ENCODE data around the gene SH3BP1. TPM values are rescaled to one million over a fixed set of nuclear protein-coding genes. Genes with fewer than 3 reads are reported as not detected.

SH3BP1 gene
- total and polyA plus RNA-seq, 2 of the 13 experiments (the other 11 are each of a cell fraction or from before 2014, with no cell fraction given) = 8.4 to 18.5 TPM

DNA sequence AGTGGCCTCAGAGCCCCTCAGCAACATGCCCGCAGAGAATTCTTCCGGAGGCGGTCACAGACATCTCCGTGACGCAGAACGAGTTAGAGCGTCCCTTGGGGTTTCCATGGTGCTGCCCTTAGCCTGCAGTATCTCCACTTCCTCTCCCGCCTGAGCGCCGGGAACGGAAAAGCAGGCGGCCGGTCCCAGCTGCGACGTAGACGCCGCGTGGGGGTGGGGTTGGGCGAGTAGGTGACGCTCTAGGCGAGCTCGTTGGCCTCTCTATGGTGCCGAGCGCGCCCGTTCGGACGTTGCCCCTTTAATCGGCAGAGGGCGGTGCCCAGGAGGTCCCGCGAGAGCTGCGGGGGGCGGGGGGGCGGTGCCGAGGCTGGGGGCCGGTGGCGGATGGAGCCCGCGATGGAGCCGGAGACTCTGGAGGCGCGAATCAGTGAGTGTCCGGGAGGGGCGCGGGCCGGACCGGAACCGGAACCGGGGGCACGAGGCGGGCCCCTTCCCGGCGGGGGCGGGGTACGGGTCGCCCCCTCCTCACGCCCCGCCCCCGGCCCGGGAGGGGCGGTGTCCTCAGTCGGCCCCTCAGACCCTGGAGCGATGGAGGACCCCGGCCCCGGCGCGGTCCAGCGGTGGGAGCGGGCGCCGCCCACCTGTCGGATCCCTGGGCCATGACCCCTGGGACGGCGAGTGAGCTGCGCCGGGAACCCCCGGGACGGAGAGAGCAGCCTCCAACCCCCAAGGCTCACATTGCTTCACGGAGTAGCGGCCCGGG is 30.8 kb upstream of the SH3BP1 start, which contains the start of gene GGA1 (continued):
- TF ChIP-seq, protein P1, sequence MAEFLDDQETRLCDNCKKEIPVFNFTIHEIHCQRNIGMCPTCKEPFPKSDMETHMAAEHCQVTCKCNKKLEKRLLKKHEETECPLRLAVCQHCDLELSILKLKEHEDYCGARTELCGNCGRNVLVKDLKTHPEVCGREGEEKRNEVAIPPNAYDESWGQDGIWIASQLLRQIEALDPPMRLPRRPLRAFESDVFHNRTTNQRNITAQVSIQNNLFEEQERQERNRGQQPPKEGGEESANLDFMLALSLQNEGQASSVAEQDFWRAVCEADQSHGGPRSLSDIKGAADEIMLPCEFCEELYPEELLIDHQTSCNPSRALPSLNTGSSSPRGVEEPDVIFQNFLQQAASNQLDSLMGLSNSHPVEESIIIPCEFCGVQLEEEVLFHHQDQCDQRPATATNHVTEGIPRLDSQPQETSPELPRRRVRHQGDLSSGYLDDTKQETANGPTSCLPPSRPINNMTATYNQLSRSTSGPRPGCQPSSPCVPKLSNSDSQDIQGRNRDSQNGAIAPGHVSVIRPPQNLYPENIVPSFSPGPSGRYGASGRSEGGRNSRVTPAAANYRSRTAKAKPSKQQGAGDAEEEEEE (CRISPR knock-in tag; IDR thresholded peaks at IDR 0.05; ENCODE audit: borderline replicate concordance) = no peak
- TF ChIP-seq REL (CRISPR knock-in tag; conservative IDR thresholded peaks at IDR 0.05) = no peak
- no peak for TF ChIP-seq SRSF4 (IDR thresholded peaks at IDR 0.05; ENCODE audit: low read depth, low read length, poor library complexity, severe bottlenecking)
- TF ChIP-seq REST (IDR thresholded peaks at IDR 0.05; ENCODE audit: borderline replicate concordance in 1 of 2, low read depth in 1 of 2, low read length in 2 of 2) = no peak
- peak; percentile 60 for TF ChIP-seq HIVEP1 (CRISPR knock-in tag; IDR thresholded peaks at IDR 0.05)
- TF ChIP-seq TBX3 (IDR thresholded peaks at IDR 0.05; ENCODE audit: borderline replicate concordance) = peak; percentile 71; the same call in 1 of the 2 replicates
- TF ChIP-seq MED1 (CRISPR knock-in tag; IDR thresholded peaks at IDR 0.05) = peak; percentile 66
- peak; percentile 98 for TF ChIP-seq ZBTB21 (CRISPR knock-in tag; IDR thresholded peaks at IDR 0.05)
- peak; percentile 92 for TF ChIP-seq GATAD1 (CRISPR knock-in tag; IDR thresholded peaks at IDR 0.05)
- TF ChIP-seq TIGD3 (CRISPR knock-in tag; IDR thresholded peaks at IDR 0.05; ENCODE audit: borderline replicate concordance) = no peak
- peak; percentile 68; the same call in 1 of the 2 replicates for TF ChIP-seq PHF21A (CRISPR knock-in tag; IDR thresholded peaks at IDR 0.05)
- peak; percentile 88 for TF ChIP-seq ERF (CRISPR knock-in tag; IDR thresholded peaks at IDR 0.05)
- TF ChIP-seq CHD4 (IDR thresholded peaks at IDR 0.05; ENCODE audit: borderline replicate concordance, low read length) = peak; percentile 51; the same call in 1 of the 2 replicates
- TF ChIP-seq TFAP4 (IDR thresholded peaks at IDR 0.05; ENCODE audit: borderline replicate concordance, low read depth) = peak; percentile 80; the same call in 1 of the 2 replicates
- peak; percentile 35; the same call in 1 of the 2 replicates for TF ChIP-seq FOXA3 (CRISPR knock-in tag; IDR thresholded peaks at IDR 0.05)
- 0 out of 2 replicates have a peak, but pooled peaks have one; percentile 19 for TF ChIP-seq ZNF792 (CRISPR knock-in tag; IDR thresholded peaks at IDR 0.05)
- TF ChIP-seq THAP9 (CRISPR knock-in tag; IDR thresholded peaks at IDR 0.05; ENCODE audit: borderline replicate concordance) = peak; percentile 91; the same call in 1 of the 2 replicates
- peak; percentile 39; the same call in 1 of the 2 replicates for TF ChIP-seq ZNF430 (CRISPR knock-in tag; IDR thresholded peaks at IDR 0.05)

Data from HepG2 (cell line).